ENCODE data around the gene PDE8A.
"Not testable (repeated sequence)": the region's sequence is repeated elsewhere in the genome, so short reads cannot be mapped to it uniquely, and the experiment has no call there.

The PDE8A gene

GRCh38 chr15:84961114-84961452 lies 20.6 kb upstream of the PDE8A start:
- peak; percentile 90 for DNase-seq

- DNase-seq = peak; percentile 52
Measured at GRCh38 chr15:84961707-84962106, 19.9 kb upstream of the PDE8A start.

- DNase-seq = peak; percentile 28
Measured at GRCh38 chr15:84962955-84963354, 18.7 kb upstream of the PDE8A start.

- DNase-seq = no peak
Measured at GRCh38 chr15:84967380-84967779, 14.3 kb upstream of the PDE8A start.

GRCh38 chr15:84968301-84968700 lies 13.4 kb upstream of the PDE8A start:
- DNase-seq = no peak

GRCh38 chr15:84969257-84969656 lies 12.4 kb upstream of the PDE8A start:
- DNase-seq = no peak

- no peak for DNase-seq
Measured at GRCh38 chr15:84970843-84971242, 10.8 kb upstream of the PDE8A start.

- DNase-seq = peak; percentile 79
Measured at GRCh38 chr15:84973492-84974460, 7.9 kb upstream of the PDE8A start.

GRCh38 chr15:84975871-84976351 lies 5.7 kb upstream of the PDE8A start:
- no peak for DNase-seq

- DNase-seq = no peak
Measured at GRCh38 chr15:84976746-84977345, 4.8 kb upstream of the PDE8A start.

GRCh38 chr15:84979651-84980050 lies 2.0 kb upstream of the PDE8A start:
- DNase-seq = no peak

GRCh38 chr15:84980196-84981053 lies 1.2 kb upstream of the PDE8A start:
- peak; percentile 82 for DNase-seq

- peak; percentile 96 for DNase-seq
Measured at GRCh38 chr15:84981054-84981710, 474 bp upstream of the PDE8A start.

GRCh38 chr15:84982301-84982920 lies 755 bp downstream of the PDE8A start:
- peak; percentile 30 for DNase-seq

- DNase-seq = no peak
Measured at GRCh38 chr15:84983294-84983693, 1.6 kb downstream of the PDE8A start.

- no peak for DNase-seq
Measured at GRCh38 chr15:84983711-84984110, 2.1 kb downstream of the PDE8A start.

GRCh38 chr15:84985158-84985557 lies 3.5 kb downstream of the PDE8A start:
- DNase-seq = no peak

- not testable (repeated sequence) for DNase-seq
Measured at GRCh38 chr15:84987351-84987750, 5.7 kb downstream of the PDE8A start.

- DNase-seq = no peak
Measured at GRCh38 chr15:84987949-84988624, 6.4 kb downstream of the PDE8A start.

GRCh38 chr15:84988909-84989644 lies 7.4 kb downstream of the PDE8A start:
- DNase-seq = no peak

GRCh38 chr15:84990507-84990906 lies 8.9 kb downstream of the PDE8A start:
- no peak for DNase-seq

Measured in fibroblast of skin of right biceps (primary cell).